ENCODE results near the gene LRIG2.
"Not testable (repeated sequence)": the region's sequence is repeated elsewhere in the genome, so short reads cannot be mapped to it uniquely, and the experiment has no call there.

The LRIG2 gene

GRCh38 chr1:113142791-113143190 is 69.8 kb downstream of the LRIG2 start:
- H3K4me1 ChIP-seq (ENCODE audit: control insufficient read depth, insufficient read depth, low read length) = peaks cover 20% of the 10 kb centered on the region
- no peak overlapping the region for H3K4me3 ChIP-seq (ENCODE audit: low read depth, low read length)
- no peaks in the 10 kb centered on the region for H3K27me3 ChIP-seq (ENCODE audit: control insufficient read depth, insufficient read depth, low read length)
- H3K9ac ChIP-seq (ENCODE audit: low read depth, low read length) = no peak overlapping the region
- H3K9me3 ChIP-seq (ENCODE audit: control insufficient read depth, insufficient read depth, low read length) = no peaks in the 10 kb centered on the region
- no peak overlapping the region for H3K27ac ChIP-seq (ENCODE audit: low read depth, low read length)
- H3K36me3 ChIP-seq (ENCODE audit: control insufficient read depth, insufficient read depth, low read length) = no peaks in the 10 kb centered on the region

GRCh38 chr1:113146242-113147072 is 73.5 kb downstream of the LRIG2 start:
- no peak overlapping the region for H3K4me3 ChIP-seq (ENCODE audit: low read depth, low read length)
- H3K27me3 ChIP-seq (ENCODE audit: control insufficient read depth, insufficient read depth, low read length) = no peaks in the 10 kb centered on the region
- H3K4me1 ChIP-seq (ENCODE audit: control insufficient read depth, insufficient read depth, low read length) = peaks cover 19% of the 10 kb centered on the region
- no peaks in the 10 kb centered on the region for H3K36me3 ChIP-seq (ENCODE audit: control insufficient read depth, insufficient read depth, low read length)
- no peaks in the 10 kb centered on the region for H3K9me3 ChIP-seq (ENCODE audit: control insufficient read depth, insufficient read depth, low read length)
- H3K27ac ChIP-seq (ENCODE audit: low read depth, low read length) = no peak overlapping the region
- H3K9ac ChIP-seq (ENCODE audit: low read depth, low read length) = no peak overlapping the region

- peaks cover 15% of the 10 kb centered on the region for H3K4me1 ChIP-seq (ENCODE audit: control insufficient read depth, insufficient read depth, low read length)
- H3K27me3 ChIP-seq (ENCODE audit: control insufficient read depth, insufficient read depth, low read length) = no peaks in the 10 kb centered on the region
- no peaks in the 10 kb centered on the region for H3K36me3 ChIP-seq (ENCODE audit: control insufficient read depth, insufficient read depth, low read length)
- H3K9me3 ChIP-seq (ENCODE audit: control insufficient read depth, insufficient read depth, low read length) = no peaks in the 10 kb centered on the region
- no peak overlapping the region for H3K4me3 ChIP-seq (ENCODE audit: low read depth, low read length)
- no peak overlapping the region for H3K27ac ChIP-seq (ENCODE audit: low read depth, low read length)
- H3K9ac ChIP-seq (ENCODE audit: low read depth, low read length) = no peak overlapping the region
Observed at GRCh38 chr1:113147073-113147625, 74.2 kb downstream of the LRIG2 start.

GRCh38 chr1:113147826-113148225 is 74.8 kb downstream of the LRIG2 start:
- H3K9ac ChIP-seq (ENCODE audit: low read depth, low read length) = no peak overlapping the region
- H3K27me3 ChIP-seq (ENCODE audit: control insufficient read depth, insufficient read depth, low read length) = no peaks in the 10 kb centered on the region
- H3K9me3 ChIP-seq (ENCODE audit: control insufficient read depth, insufficient read depth, low read length) = no peaks in the 10 kb centered on the region
- no peak overlapping the region for H3K4me3 ChIP-seq (ENCODE audit: low read depth, low read length)
- H3K36me3 ChIP-seq (ENCODE audit: control insufficient read depth, insufficient read depth, low read length) = no peaks in the 10 kb centered on the region
- no peak overlapping the region for H3K27ac ChIP-seq (ENCODE audit: low read depth, low read length)
- peaks cover 9% of the 10 kb centered on the region; the same call in 1 of the 2 replicates for H3K4me1 ChIP-seq (ENCODE audit: control insufficient read depth, insufficient read depth, low read length)

GRCh38 chr1:113150494-113150893 is 77.5 kb downstream of the LRIG2 start:
- H3K36me3 ChIP-seq (ENCODE audit: control insufficient read depth, insufficient read depth, low read length); H3K9me3 ChIP-seq (ENCODE audit: control insufficient read depth, insufficient read depth, low read length); H3K27ac ChIP-seq (ENCODE audit: low read depth, low read length); H3K9ac ChIP-seq (ENCODE audit: low read depth, low read length); H3K27me3 ChIP-seq (ENCODE audit: control insufficient read depth, insufficient read depth, low read length); H3K4me3 ChIP-seq (ENCODE audit: low read depth, low read length); H3K4me1 ChIP-seq (ENCODE audit: control insufficient read depth, insufficient read depth, low read length): not testable (repeated sequence)

GRCh38 chr1:113153116-113153803 is 80.3 kb downstream of the LRIG2 start:
- no peak overlapping the region for H3K9ac ChIP-seq (ENCODE audit: low read depth, low read length)
- no peak overlapping the region for H3K4me3 ChIP-seq (ENCODE audit: low read depth, low read length)
- H3K27ac ChIP-seq (ENCODE audit: low read depth, low read length) = no peak overlapping the region
- H3K9me3 ChIP-seq (ENCODE audit: control insufficient read depth, insufficient read depth, low read length) = peaks cover 22% of the 10 kb centered on the region
- no peaks in the 10 kb centered on the region for H3K36me3 ChIP-seq (ENCODE audit: control insufficient read depth, insufficient read depth, low read length)
- no peaks in the 10 kb centered on the region for H3K4me1 ChIP-seq (ENCODE audit: control insufficient read depth, insufficient read depth, low read length)
- H3K27me3 ChIP-seq (ENCODE audit: control insufficient read depth, insufficient read depth, low read length) = no peaks in the 10 kb centered on the region

GRCh38 chr1:113156368-113156767 is 83.4 kb downstream of the LRIG2 start:
- peaks cover 22% of the 10 kb centered on the region for H3K9me3 ChIP-seq (ENCODE audit: control insufficient read depth, insufficient read depth, low read length)
- no peaks in the 10 kb centered on the region for H3K36me3 ChIP-seq (ENCODE audit: control insufficient read depth, insufficient read depth, low read length)
- H3K27ac ChIP-seq (ENCODE audit: low read depth, low read length) = no peak overlapping the region
- no peak overlapping the region for H3K4me3 ChIP-seq (ENCODE audit: low read depth, low read length)
- H3K9ac ChIP-seq (ENCODE audit: low read depth, low read length) = no peak overlapping the region
- peaks cover 17% of the 10 kb centered on the region for H3K4me1 ChIP-seq (ENCODE audit: control insufficient read depth, insufficient read depth, low read length)
- H3K27me3 ChIP-seq (ENCODE audit: control insufficient read depth, insufficient read depth, low read length) = no peaks in the 10 kb centered on the region

GRCh38 chr1:113158743-113159142 is 85.7 kb downstream of the LRIG2 start:
- not testable (repeated sequence) for H3K27me3 ChIP-seq (ENCODE audit: control insufficient read depth, insufficient read depth, low read length); H3K36me3 ChIP-seq (ENCODE audit: control insufficient read depth, insufficient read depth, low read length); H3K9ac ChIP-seq (ENCODE audit: low read depth, low read length)
- Histone ChIP-seq H3K9me3 (ENCODE audit: control insufficient read depth, insufficient read depth, low read length) (peaks cover 22% of the 10 kb centered on the region), H3K4me3 (ENCODE audit: low read depth, low read length) (peak overlapping the region; percentile 32; the same call in 1 of the 2 replicates), H3K27ac (ENCODE audit: low read depth, low read length) (peak overlapping the region; percentile 93), H3K4me1 (ENCODE audit: control insufficient read depth, insufficient read depth, low read length) (peaks cover 17% of the 10 kb centered on the region)

- Histone ChIP-seq H3K27ac (ENCODE audit: low read depth, low read length) (no peak overlapping the region), H3K4me3 (ENCODE audit: low read depth, low read length) (no peak overlapping the region), H3K36me3 (ENCODE audit: control insufficient read depth, insufficient read depth, low read length) (no peaks in the 10 kb centered on the region), H3K9me3 (ENCODE audit: control insufficient read depth, insufficient read depth, low read length) (no peaks in the 10 kb centered on the region), H3K9ac (ENCODE audit: low read depth, low read length) (no peak overlapping the region), H3K4me1 (ENCODE audit: control insufficient read depth, insufficient read depth, low read length) (no peaks in the 10 kb centered on the region), H3K27me3 (ENCODE audit: control insufficient read depth, insufficient read depth, low read length) (no peaks in the 10 kb centered on the region)
Observed at GRCh38 chr1:113166473-113166872, 93.5 kb downstream of the LRIG2 start.

- Histone ChIP-seq H3K27ac (ENCODE audit: low read depth, low read length) (no peak overlapping the region), H3K9ac (ENCODE audit: low read depth, low read length) (no peak overlapping the region), H3K4me1 (ENCODE audit: control insufficient read depth, insufficient read depth, low read length) (no peaks in the 10 kb centered on the region), H3K27me3 (ENCODE audit: control insufficient read depth, insufficient read depth, low read length) (no peaks in the 10 kb centered on the region), H3K36me3 (ENCODE audit: control insufficient read depth, insufficient read depth, low read length) (no peaks in the 10 kb centered on the region), H3K9me3 (ENCODE audit: control insufficient read depth, insufficient read depth, low read length) (peaks cover 10% of the 10 kb centered on the region), H3K4me3 (ENCODE audit: low read depth, low read length) (no peak overlapping the region)
Observed at GRCh38 chr1:113168946-113169345, 95.9 kb downstream of the LRIG2 start.

GRCh38 chr1:113169591-113169990 is 96.6 kb downstream of the LRIG2 start:
- Histone ChIP-seq H3K4me1 (ENCODE audit: control insufficient read depth, insufficient read depth, low read length) (no peaks in the 10 kb centered on the region), H3K36me3 (ENCODE audit: control insufficient read depth, insufficient read depth, low read length) (no peaks in the 10 kb centered on the region), H3K27ac (ENCODE audit: low read depth, low read length) (no peak overlapping the region), H3K27me3 (ENCODE audit: control insufficient read depth, insufficient read depth, low read length) (no peaks in the 10 kb centered on the region), H3K9ac (ENCODE audit: low read depth, low read length) (no peak overlapping the region), H3K4me3 (ENCODE audit: low read depth, low read length) (no peak overlapping the region), H3K9me3 (ENCODE audit: control insufficient read depth, insufficient read depth, low read length) (peaks cover 12% of the 10 kb centered on the region)

Measured in HUES48 (cell line).